Measurements from ENCODE around the gene MAPK7.

Gene MAPK7

GRCh38 chr17:19372439-19372838 lies 5.9 kb upstream of the MAPK7 start:
- TF ChIP-seq, protein P1, sequence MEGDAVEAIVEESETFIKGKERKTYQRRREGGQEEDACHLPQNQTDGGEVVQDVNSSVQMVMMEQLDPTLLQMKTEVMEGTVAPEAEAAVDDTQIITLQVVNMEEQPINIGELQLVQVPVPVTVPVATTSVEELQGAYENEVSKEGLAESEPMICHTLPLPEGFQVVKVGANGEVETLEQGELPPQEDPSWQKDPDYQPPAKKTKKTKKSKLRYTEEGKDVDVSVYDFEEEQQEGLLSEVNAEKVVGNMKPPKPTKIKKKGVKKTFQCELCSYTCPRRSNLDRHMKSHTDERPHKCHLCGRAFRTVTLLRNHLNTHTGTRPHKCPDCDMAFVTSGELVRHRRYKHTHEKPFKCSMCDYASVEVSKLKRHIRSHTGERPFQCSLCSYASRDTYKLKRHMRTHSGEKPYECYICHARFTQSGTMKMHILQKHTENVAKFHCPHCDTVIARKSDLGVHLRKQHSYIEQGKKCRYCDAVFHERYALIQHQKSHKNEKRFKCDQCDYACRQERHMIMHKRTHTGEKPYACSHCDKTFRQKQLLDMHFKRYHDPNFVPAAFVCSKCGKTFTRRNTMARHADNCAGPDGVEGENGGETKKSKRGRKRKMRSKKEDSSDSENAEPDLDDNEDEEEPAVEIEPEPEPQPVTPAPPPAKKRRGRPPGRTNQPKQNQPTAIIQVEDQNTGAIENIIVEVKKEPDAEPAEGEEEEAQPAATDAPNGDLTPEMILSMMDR (IDR thresholded peaks at IDR 0.05; ENCODE audit: low read depth, low read length), result no peak
- no peak overlapping the region for H3K4me3 ChIP-seq (replicated peaks in 1 of 2; ENCODE audit: low read depth in 2 of 2, low read length in 2 of 2)
- no peak for DNase-seq (ENCODE audit: low read depth in 2 of 2)

- DNase-seq (ENCODE audit: low read depth in 2 of 2), result no peak
- TF ChIP-seq, protein P1 (IDR thresholded peaks at IDR 0.05; ENCODE audit: low read depth, low read length), result no peak
- H3K4me3 ChIP-seq (replicated peaks in 1 of 2; ENCODE audit: low read depth in 2 of 2, low read length in 2 of 2), result no peak overlapping the region
Measured at GRCh38 chr17:19372866-19373504, 5.3 kb upstream of the MAPK7 start.

- TF ChIP-seq, protein P1 (IDR thresholded peaks at IDR 0.05; ENCODE audit: low read depth, low read length), result no peak
- DNase-seq (ENCODE audit: low read depth in 2 of 2), result no peak
- no peak overlapping the region for H3K4me3 ChIP-seq (replicated peaks in 1 of 2; ENCODE audit: low read depth in 2 of 2, low read length in 2 of 2)
Measured at GRCh38 chr17:19374136-19374535, 4.2 kb upstream of the MAPK7 start.

DNA sequence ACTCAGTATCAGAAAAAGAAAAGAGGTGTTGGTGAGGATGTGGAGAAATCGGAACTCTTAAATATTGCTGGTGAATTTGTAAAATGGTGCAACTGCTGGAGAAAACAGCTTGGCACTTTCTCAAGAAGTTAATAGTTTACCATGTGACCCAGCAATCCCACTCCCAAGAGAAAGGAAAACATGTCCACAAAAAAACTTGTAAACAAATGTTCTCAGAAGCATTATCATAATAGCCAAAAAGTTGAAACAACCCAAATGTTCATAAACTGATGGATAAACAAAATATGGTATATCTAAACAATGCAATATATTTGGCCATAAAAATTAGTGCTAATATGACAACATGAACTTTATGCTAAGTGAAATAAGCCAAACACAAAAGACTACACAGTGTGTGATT lies 2.6 kb upstream of the MAPK7 start:
- TF ChIP-seq, protein P1 (IDR thresholded peaks at IDR 0.05; ENCODE audit: low read depth, low read length), result no peak
- no peak overlapping the region for H3K4me3 ChIP-seq (replicated peaks in 1 of 2; ENCODE audit: low read depth in 2 of 2, low read length in 2 of 2)
- no peak for DNase-seq (ENCODE audit: low read depth in 2 of 2)

DNA sequence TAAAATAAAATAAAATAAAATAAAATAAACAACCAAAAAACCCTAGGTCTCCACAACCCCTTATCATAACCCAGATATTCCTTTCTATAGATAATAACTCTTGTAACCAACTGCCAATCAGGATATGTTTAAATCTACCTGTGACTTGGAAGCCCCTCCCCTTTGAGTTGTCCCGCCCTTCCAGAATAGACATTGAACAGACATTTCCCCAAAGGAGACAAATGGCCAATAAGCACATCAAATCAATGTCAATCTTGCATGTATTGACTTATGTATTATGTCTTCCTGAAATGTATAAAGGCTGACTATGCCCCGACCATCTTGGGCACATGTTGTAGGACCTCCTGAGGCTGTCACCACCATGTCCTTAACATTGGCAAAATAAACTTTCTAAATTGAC lies 1.5 kb upstream of the MAPK7 start:
- peak overlapping the region; percentile 71 to 94 for H3K4me3 ChIP-seq (replicated peaks in 1 of 2; ENCODE audit: low read depth in 2 of 2, low read length in 2 of 2)
- DNase-seq (ENCODE audit: low read depth in 2 of 2), result no peak
- TF ChIP-seq, protein P1 (IDR thresholded peaks at IDR 0.05; ENCODE audit: low read depth, low read length), result no peak

DNA sequence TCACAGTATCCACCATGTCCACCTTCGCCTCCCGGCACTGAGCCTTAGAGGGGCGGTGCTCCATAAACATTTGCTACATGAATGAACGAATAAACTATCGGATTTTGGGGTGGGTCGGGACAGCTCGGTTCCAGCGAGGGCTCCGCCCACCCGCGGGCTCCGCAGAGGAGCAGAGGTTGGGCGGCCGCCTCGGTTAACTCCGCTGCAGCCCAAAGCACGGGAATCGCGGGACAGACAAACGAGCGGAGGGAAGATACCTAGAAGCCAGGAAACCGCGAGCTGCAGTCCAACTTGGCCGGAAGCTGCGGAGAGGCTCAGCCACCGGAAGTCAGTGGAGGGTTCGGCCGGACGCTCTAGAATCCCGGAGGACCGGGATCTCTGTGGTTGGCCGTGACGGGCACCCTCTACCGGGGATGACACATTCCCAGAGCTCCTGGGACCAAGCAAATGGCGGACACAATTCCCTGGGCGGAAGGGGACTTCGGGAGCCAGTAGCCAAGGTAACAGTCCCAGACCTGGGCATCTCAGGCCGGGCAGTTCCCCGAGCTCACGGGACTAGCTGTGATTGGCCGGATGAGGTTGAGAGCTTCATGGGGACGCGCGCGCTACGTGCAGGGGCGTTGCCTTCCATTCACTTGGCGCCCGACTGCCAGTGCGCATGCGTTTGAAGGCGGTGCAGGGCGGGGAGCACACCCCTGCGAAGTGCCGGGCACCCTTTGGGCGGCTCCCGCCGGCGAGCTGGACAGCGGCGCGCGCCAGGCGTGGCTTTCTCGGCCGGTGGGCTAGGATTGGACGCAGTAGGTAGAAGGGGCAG lies 489 bp upstream of the MAPK7 start:
- peak overlapping the region; percentile 85 to 94 for H3K4me3 ChIP-seq (replicated peaks in 1 of 2; ENCODE audit: low read depth in 2 of 2, low read length in 2 of 2)
- TF ChIP-seq, protein P1 (IDR thresholded peaks at IDR 0.05; ENCODE audit: low read depth, low read length), result no peak
- DNase-seq (ENCODE audit: low read depth in 2 of 2), result peak; percentile 99 to 100
